Stimulated activated CD8-positive, alpha-beta memory T cell treated with anti-CD3 and anti-CD28 coated beads, Interleukin-7, amount 100 ng/mL, for 24 hours (primary cell): Measurements from ENCODE around the gene MLST8.
"Not testable (repeated sequence)": the region's sequence is repeated elsewhere in the genome, so short reads cannot be mapped to it uniquely, and the experiment has no call there.

Source experiments
- DNase-seq: peaks from one replicate; pipeline ENCODE4 v3.0.0-alpha.2; 2020; ENCODE audit warnings: low read depth

Gene MLST8

GRCh38 chr16:2231016-2231931 is 26.0 kb downstream of the MLST8 start:
- DNase-seq = no peak

- no peak for DNase-seq
Observed at GRCh38 chr16:2232094-2232990, 27.1 kb downstream of the MLST8 start.

GRCh38 chr16:2233046-2233775 is 28.0 kb downstream of the MLST8 start:
- DNase-seq = no peak

- DNase-seq = no peak
Observed at GRCh38 chr16:2233872-2234812, 28.9 kb downstream of the MLST8 start.

GRCh38 chr16:2234813-2235170 is 29.5 kb downstream of the MLST8 start:
- no peak for DNase-seq

GRCh38 chr16:2235234-2235651 is 30.0 kb downstream of the MLST8 start:
- no peak for DNase-seq

- DNase-seq = no peak
Observed at GRCh38 chr16:2235695-2236336, 30.6 kb downstream of the MLST8 start.

- DNase-seq = no peak
Observed at GRCh38 chr16:2236337-2237101, 31.3 kb downstream of the MLST8 start, which contains the start of gene DNASE1L2. Gene DNASE1L2 (plus strand): TSS chr16:2236444. CDS start chr16:2236817, 373 bp downstream.

GRCh38 chr16:2237102-2237482 is 31.8 kb downstream of the MLST8 start:
- DNase-seq = no peak

GRCh38 chr16:2237493-2238149 is 32.4 kb downstream of the MLST8 start:
- no peak for DNase-seq

- no peak for DNase-seq
Observed at GRCh38 chr16:2238150-2238837, 33.0 kb downstream of the MLST8 start.

- DNase-seq = no peak
Observed at GRCh38 chr16:2238838-2239675, 33.8 kb downstream of the MLST8 start.

- not testable (repeated sequence) for DNase-seq
Observed at GRCh38 chr16:2240331-2240730, 35.1 kb downstream of the MLST8 start.

- DNase-seq = no peak
Observed at GRCh38 chr16:2242598-2242997, 37.3 kb downstream of the MLST8 start.

GRCh38 chr16:2243031-2243528 is 37.8 kb downstream of the MLST8 start:
- DNase-seq = no peak

- no peak for DNase-seq
Observed at GRCh38 chr16:2243781-2244180, 38.5 kb downstream of the MLST8 start.

- no peak for DNase-seq
Observed at GRCh38 chr16:2244301-2244700, 39.0 kb downstream of the MLST8 start.
